Neuron (in vitro differentiated cells): Measurements from ENCODE around the gene ARHGAP24.
A peak's percentile ranks its signal among the peaks of the same experiment; 100 is the strongest.

Experiments used
- H2AFZ ChIP-seq: one replicate; pipeline ENCODE4 v1.6.1; 2013; ENCODE audit warnings: low read depth, mild to moderate bottlenecking, inconsistent platforms, low read length, moderate library complexity
- H3K27me3 ChIP-seq: one replicate; pipeline ENCODE4 v1.6.1; 2013; ENCODE audit warnings: low read length; ENCODE audit not compliant: insufficient read depth
- H3K36me3 ChIP-seq: one replicate; pipeline ENCODE4 v1.6.1; 2013; ENCODE audit warnings: low read length; ENCODE audit not compliant: insufficient read depth
- H3K4me1 ChIP-seq: one replicate; pipeline ENCODE4 v1.6.1; 2013; ENCODE audit warnings: low read length; ENCODE audit not compliant: insufficient read depth
- H3K4me3 ChIP-seq: 2 replicates; pipeline ENCODE4 v1.5.1; 2013; ENCODE audit warnings: mild to moderate bottlenecking, low read length, moderate library complexity
- H3K9me3 ChIP-seq: one replicate; pipeline ENCODE4 v1.6.1; 2013; ENCODE audit warnings: low read length

The ARHGAP24 gene

GRCh38 chr4:85474818-85475630 lies at the start of gene ARHGAP24:
TSS of gene ARHGAP24 (plus strand) at chr4:85475150.
- peak within 1 kb of the TSS; percentile 63 for H3K4me3 ChIP-seq
- peaks cover 9% of the 10 kb centered on the region for H3K4me1 ChIP-seq
- peak within 1 kb of the TSS; percentile 90 for H2AFZ ChIP-seq
- no peaks in the 10 kb centered on the region for H3K9me3 ChIP-seq
- no peaks in the 10 kb centered on the region for H3K27me3 ChIP-seq
- H3K36me3 ChIP-seq: no peaks in the 10 kb centered on the region

DNA sequence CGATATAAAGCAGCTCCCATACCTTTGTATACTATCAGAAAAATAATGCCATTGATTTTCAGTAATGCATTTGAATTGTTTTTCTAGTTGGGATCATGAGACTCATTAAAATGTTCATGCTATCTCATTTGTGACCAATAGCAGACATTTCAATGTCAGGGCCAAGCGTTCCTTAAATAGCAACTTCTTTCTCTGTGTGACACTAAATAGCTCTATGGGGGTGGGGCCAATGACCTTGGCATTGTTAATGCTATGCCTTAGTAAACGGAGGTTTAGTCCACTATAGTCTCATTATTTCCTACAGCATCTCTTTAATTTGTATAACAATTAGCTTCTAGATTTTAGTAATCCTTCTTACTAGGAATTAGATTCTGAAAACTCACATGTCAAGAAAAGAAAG lies 48.6 kb upstream of the ARHGAP24 start:
- Histone ChIP-seq H3K4me1 (peaks cover 15% of the 10 kb centered on the region), H3K4me3 (no peak overlapping the region), H3K27me3 (no peaks in the 10 kb centered on the region), H2AFZ (no peak overlapping the region), H3K36me3 (no peaks in the 10 kb centered on the region), H3K9me3 (no peaks in the 10 kb centered on the region)

- H2AFZ ChIP-seq: no peak overlapping the region
- H3K4me3 ChIP-seq: no peak overlapping the region
- peaks cover 15% of the 10 kb centered on the region for H3K4me1 ChIP-seq
- no peaks in the 10 kb centered on the region for H3K9me3 ChIP-seq
- H3K36me3 ChIP-seq: no peaks in the 10 kb centered on the region
- no peaks in the 10 kb centered on the region for H3K27me3 ChIP-seq
These were observed 47.8 kb upstream of the ARHGAP24 start for GRCh38 chr4:85427123-85427522.

- Histone ChIP-seq H3K27me3 (no peaks in the 10 kb centered on the region), H2AFZ (no peak overlapping the region), H3K9me3 (no peaks in the 10 kb centered on the region), H3K36me3 (no peaks in the 10 kb centered on the region), H3K4me1 (peaks cover 15% of the 10 kb centered on the region), H3K4me3 (no peak overlapping the region)
These were observed 44.7 kb upstream of the ARHGAP24 start for GRCh38 chr4:85430226-85430625.

DNA sequence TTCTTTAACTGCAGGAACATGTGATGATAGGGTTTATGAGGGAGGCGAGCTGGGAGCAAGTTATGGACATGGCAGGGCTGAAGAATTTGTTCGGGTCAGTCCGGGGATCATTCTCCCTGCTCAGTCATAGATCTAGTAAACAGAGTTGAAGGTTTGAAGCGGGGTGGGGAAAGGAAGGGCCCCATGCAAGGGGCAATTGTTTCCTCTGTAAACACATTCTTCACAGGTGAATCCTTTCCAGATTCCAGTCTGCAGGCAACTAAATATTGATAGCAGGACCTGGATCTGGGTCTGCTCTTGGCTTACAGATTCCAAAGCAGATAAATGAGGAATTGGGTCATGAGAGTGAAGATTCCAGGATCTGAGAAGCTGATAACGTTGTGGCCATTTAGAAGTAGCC lies 44.3 kb upstream of the ARHGAP24 start:
- peaks cover 15% of the 10 kb centered on the region for H3K4me1 ChIP-seq
- H3K36me3 ChIP-seq: no peaks in the 10 kb centered on the region
- H2AFZ ChIP-seq: no peak overlapping the region
- H3K4me3 ChIP-seq: no peak overlapping the region
- no peaks in the 10 kb centered on the region for H3K27me3 ChIP-seq
- no peaks in the 10 kb centered on the region for H3K9me3 ChIP-seq

GRCh38 chr4:85431156-85431555 lies 43.8 kb upstream of the ARHGAP24 start:
- no peaks in the 10 kb centered on the region for H3K27me3 ChIP-seq
- no peaks in the 10 kb centered on the region for H3K9me3 ChIP-seq
- H3K36me3 ChIP-seq: no peaks in the 10 kb centered on the region
- no peak overlapping the region for H2AFZ ChIP-seq
- H3K4me3 ChIP-seq: no peak overlapping the region
- peaks cover 11% of the 10 kb centered on the region for H3K4me1 ChIP-seq

DNA sequence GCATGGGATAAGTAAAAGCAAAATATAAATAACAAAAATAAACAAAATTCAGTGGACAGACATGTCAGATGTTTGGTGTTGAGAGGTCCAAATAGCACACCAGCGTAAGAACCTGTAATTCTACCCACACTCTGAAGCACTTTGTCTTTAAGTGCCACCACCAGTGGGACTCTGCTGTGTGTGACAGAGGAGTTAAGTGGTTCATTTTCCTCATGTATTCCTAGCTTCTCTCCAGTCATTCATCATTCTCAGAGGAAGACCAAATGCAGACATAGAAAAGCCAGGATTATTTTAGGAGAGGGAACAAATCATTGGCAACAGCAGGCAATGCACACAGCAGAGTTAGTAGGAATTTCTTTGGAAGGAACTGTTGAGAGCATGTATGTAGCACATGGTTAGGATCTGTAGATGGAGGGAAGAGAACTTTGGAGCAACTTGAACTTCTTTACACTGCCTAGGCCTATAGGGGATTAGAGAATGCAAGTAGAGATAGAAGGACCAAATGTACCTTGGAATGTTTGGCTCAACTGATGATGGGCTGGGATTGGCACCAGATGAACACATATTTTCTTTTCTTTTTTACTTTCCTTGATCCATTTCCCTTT lies 43.0 kb upstream of the ARHGAP24 start:
- H3K27me3 ChIP-seq: no peaks in the 10 kb centered on the region
- no peak overlapping the region for H3K4me3 ChIP-seq
- H3K9me3 ChIP-seq: no peaks in the 10 kb centered on the region
- H2AFZ ChIP-seq: no peak overlapping the region
- H3K36me3 ChIP-seq: no peaks in the 10 kb centered on the region
- peaks cover 4% of the 10 kb centered on the region for H3K4me1 ChIP-seq

- Histone ChIP-seq H3K27me3 (no peaks in the 10 kb centered on the region), H3K4me1 (no peaks in the 10 kb centered on the region), H3K4me3 (no peak overlapping the region), H3K36me3 (no peaks in the 10 kb centered on the region), H3K9me3 (no peaks in the 10 kb centered on the region), H2AFZ (no peak overlapping the region)
These were observed 29.8 kb upstream of the ARHGAP24 start for GRCh38 chr4:85445050-85445639.

GRCh38 chr4:85446141-85446861 lies 28.6 kb upstream of the ARHGAP24 start:
- Histone ChIP-seq H3K27me3 (no peaks in the 10 kb centered on the region), H3K36me3 (no peaks in the 10 kb centered on the region), H3K4me3 (no peak overlapping the region), H3K9me3 (no peaks in the 10 kb centered on the region), H3K4me1 (no peaks in the 10 kb centered on the region), H2AFZ (no peak overlapping the region)

DNA sequence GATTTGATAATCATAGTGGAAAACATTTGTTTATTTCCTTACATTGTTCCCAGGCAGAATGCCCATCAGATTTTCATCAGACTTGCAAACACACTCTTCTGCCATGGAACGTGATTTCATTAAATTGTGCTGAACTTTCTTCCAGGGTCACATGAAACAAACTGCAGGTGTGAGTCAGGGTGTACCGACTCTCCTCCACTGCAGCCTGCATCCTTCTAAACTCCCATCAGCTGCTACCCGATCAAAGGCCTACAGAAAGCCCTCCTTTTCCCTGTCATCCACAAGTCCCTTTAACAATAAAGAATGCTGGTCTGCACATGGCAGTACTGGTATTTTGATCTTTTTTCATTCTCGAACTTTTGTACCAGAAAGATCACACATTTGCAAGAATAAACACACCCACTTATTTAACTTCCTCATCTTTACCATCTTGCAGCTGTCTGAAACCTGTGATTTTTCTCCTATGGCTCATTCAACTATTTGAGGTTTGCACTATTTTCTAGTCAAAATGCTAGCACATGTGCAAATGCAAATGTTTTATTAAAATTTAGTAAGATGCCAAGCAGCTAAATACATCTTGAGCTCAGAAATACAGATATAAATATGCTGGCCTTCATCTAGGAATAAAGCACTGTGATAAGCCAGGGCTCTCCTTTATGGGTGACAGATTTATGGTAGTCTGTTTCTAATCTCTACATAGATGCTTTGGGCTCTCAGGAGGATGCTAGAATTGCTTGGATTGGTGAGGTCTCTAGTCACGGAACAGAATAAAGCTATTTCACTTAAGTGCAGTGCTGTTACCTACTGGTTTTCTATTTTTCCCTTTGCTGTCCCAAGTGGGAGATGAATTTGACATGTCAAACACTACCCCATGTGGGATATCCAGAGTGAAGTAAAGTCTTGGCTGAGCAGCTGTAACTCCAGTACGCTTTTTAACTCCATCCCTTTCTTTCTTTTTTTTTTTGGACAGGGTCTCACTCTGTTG lies 25.8 kb upstream of the ARHGAP24 start:
- no peak overlapping the region for H2AFZ ChIP-seq
- H3K36me3 ChIP-seq: no peaks in the 10 kb centered on the region
- no peaks in the 10 kb centered on the region for H3K9me3 ChIP-seq
- no peaks in the 10 kb centered on the region for H3K4me1 ChIP-seq
- no peak overlapping the region for H3K4me3 ChIP-seq
- H3K27me3 ChIP-seq: no peaks in the 10 kb centered on the region

GRCh38 chr4:85452058-85452731 lies 22.8 kb upstream of the ARHGAP24 start:
- Histone ChIP-seq H3K9me3 (no peaks in the 10 kb centered on the region), H3K36me3 (no peaks in the 10 kb centered on the region), H3K4me1 (no peaks in the 10 kb centered on the region), H2AFZ (no peak overlapping the region), H3K4me3 (no peak overlapping the region), H3K27me3 (no peaks in the 10 kb centered on the region)

DNA sequence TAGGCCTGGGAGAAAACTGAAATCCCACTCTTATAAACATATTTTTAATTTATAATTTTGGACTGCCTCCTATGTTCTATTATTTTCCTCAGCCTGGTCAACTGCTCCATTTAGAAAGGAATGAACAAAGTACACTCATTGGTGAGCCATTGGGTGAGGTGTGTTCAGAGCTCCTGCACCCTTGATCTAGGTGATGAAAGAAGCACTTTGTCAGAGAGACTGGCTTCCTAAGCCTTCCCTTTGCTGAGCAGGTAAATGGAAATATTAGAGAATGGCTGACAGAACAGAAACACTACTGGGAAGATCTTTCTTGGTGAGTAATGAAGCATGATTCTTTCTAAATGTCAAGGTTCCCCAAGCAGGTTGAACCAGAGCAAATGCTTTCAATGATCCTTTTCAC lies 19.0 kb upstream of the ARHGAP24 start:
- no peak overlapping the region for H2AFZ ChIP-seq
- H3K4me1 ChIP-seq: no peaks in the 10 kb centered on the region
- no peaks in the 10 kb centered on the region for H3K36me3 ChIP-seq
- no peak overlapping the region for H3K4me3 ChIP-seq
- no peaks in the 10 kb centered on the region for H3K27me3 ChIP-seq
- H3K9me3 ChIP-seq: no peaks in the 10 kb centered on the region
